SK-N-SH (cell line): ENCODE results near the gene PAPSS2. TPM values are rescaled to one million over a fixed set of nuclear protein-coding genes. Genes with fewer than 3 reads are reported as not detected.

Source experiments
- CHD2 ChIP-seq: fragments of 150-350 bp; IDR thresholded peaks from 2 replicates; pipeline ENCODE4 v1.6.1; 2018; ENCODE audit warnings: low read length; ENCODE audit not compliant: partially characterized antibody
- ELF1 ChIP-seq: IDR thresholded peaks from 2 replicates; pipeline ENCODE4 v1.4.0; 2012
- EP300 ChIP-seq, 2 experiments: IDR thresholded peaks; 2 replicates each; pipeline versions ENCODE4 v1.4.0 to v1.6.1; 2012; ENCODE audit warnings: borderline replicate concordance in 1 of 2, low read depth in 1 of 2, low read length in 1 of 2
- EZH2phosphoT487 ChIP-seq: fragments of 200-600 bp; sonication (generic); IDR thresholded peaks from 2 replicates; pipeline ENCODE4 v1.6.1; 2017; ENCODE audit warnings: low read depth, mixed run types, mild to moderate bottlenecking, antibody characterized with exemption, moderate library complexity, borderline replicate concordance
- FOXJ3 ChIP-seq: sonication (generic); formaldehyde crosslinking; IDR thresholded peaks from 2 replicates; pipeline ENCODE4 v1.5.1; 2020; ENCODE audit warnings: mild to moderate bottlenecking, missing genetic modification reagents
- FOXM1 ChIP-seq: IDR thresholded peaks from 2 replicates; pipeline ENCODE4 v1.4.0; 2012; ENCODE audit warnings: low read depth, mild to moderate bottlenecking
- GABPA ChIP-seq: IDR thresholded peaks from 2 replicates; pipeline ENCODE4 v1.4.0; 2012; ENCODE audit warnings: low read depth, mild to moderate bottlenecking
- MEF2A ChIP-seq: IDR thresholded peaks from 2 replicates; pipeline ENCODE4 v1.4.0; 2012; ENCODE audit warnings: low read depth, borderline replicate concordance
- MXI1 ChIP-seq: IDR thresholded peaks from 2 replicates; pipeline ENCODE4 v1.6.1; 2012; ENCODE audit warnings: mild to moderate bottlenecking, low read depth, low read length, improper control_type of control experiment
- NFIC ChIP-seq: IDR thresholded peaks from 2 replicates; pipeline ENCODE4 v1.4.0; 2012; ENCODE audit warnings: borderline replicate concordance
- NRF1 ChIP-seq: IDR thresholded peaks from 2 replicates; pipeline ENCODE4 v1.6.1; 2012; ENCODE audit warnings: low read depth, mild to moderate bottlenecking, low read length
- RAD21 ChIP-seq: IDR thresholded peaks from 2 replicates; pipeline ENCODE4 v1.6.1; 2012; ENCODE audit warnings: mild to moderate bottlenecking, low read length
- RFX5 ChIP-seq: IDR thresholded peaks from 2 replicates; pipeline ENCODE4 v1.6.1; 2012; ENCODE audit warnings: mild to moderate bottlenecking, improper control_type of control experiment, low read length
- RXRA ChIP-seq: IDR thresholded peaks from 2 replicates; pipeline ENCODE4 v1.4.0; 2012; ENCODE audit warnings: low read depth, mild to moderate bottlenecking, borderline replicate concordance
- SIN3A ChIP-seq: IDR thresholded peaks from 2 replicates; pipeline ENCODE4 v1.6.1; 2012; ENCODE audit warnings: low read depth, mild to moderate bottlenecking, low read length, moderate library complexity, borderline replicate concordance
- SMC3 ChIP-seq: IDR thresholded peaks from 2 replicates; pipeline ENCODE4 v1.6.1; 2012; ENCODE audit warnings: low read depth, low read length, improper control_type of control experiment
- TCF12 ChIP-seq: IDR thresholded peaks from 2 replicates; pipeline ENCODE4 v1.4.0; 2012
- TEAD4 ChIP-seq: IDR thresholded peaks from 2 replicates; pipeline ENCODE4 v1.4.0; 2012; ENCODE audit warnings: mild to moderate bottlenecking, borderline replicate concordance; ENCODE audit not compliant: insufficient read depth
- polyA plus RNA-seq, 3 experiments: library from polyadenylated mRNA; depleted of rRNA; stranded (reverse); fragments of >200 nt; gene quantifications; 2 replicates each; pipeline ENCODE4 v1.2.3, GENCODE V29; 2012
- TF ChIP-seq, protein P1 (sequence below): IDR thresholded peaks from 2 replicates; pipeline ENCODE4 v1.6.1; 2012; ENCODE audit warnings: mild to moderate bottlenecking, low read depth, low read length, moderate library complexity
- TF ChIP-seq, protein P2 (sequence below): IDR thresholded peaks from 2 replicates; pipeline ENCODE4 v1.4.0; 2012; ENCODE audit warnings: low read depth
- TF ChIP-seq, protein P3 (sequence below): fragments of 200-600 bp; sonication (generic); IDR thresholded peaks from 2 replicates; pipeline ENCODE4 v1.6.1; 2017; ENCODE audit warnings: antibody characterized with exemption, mild to moderate bottlenecking, moderate library complexity
- TF ChIP-seq, protein P4 (sequence below): IDR thresholded peaks from 2 replicates; pipeline ENCODE4; 2012
- TF ChIP-seq, protein P5 (sequence below): fragments of 150-350 bp; IDR thresholded peaks from 2 replicates; pipeline ENCODE4 v1.6.1; 2016; ENCODE audit warnings: mild to moderate bottlenecking, low read depth, low read length
- TF ChIP-seq, protein P6 (sequence below): IDR thresholded peaks from 2 replicates; pipeline ENCODE4 v1.4.0; 2012; ENCODE audit warnings: low read depth, borderline replicate concordance

The PAPSS2 gene
- polyA plus RNA-seq, 1 of the 3 experiments (the other 2 are of a cell fraction), result 50.0 TPM

GRCh38 chr10:87705339-87705738 lies 45.7 kb downstream of the PAPSS2 start (continued):
- TF ChIP-seq, protein P1, sequence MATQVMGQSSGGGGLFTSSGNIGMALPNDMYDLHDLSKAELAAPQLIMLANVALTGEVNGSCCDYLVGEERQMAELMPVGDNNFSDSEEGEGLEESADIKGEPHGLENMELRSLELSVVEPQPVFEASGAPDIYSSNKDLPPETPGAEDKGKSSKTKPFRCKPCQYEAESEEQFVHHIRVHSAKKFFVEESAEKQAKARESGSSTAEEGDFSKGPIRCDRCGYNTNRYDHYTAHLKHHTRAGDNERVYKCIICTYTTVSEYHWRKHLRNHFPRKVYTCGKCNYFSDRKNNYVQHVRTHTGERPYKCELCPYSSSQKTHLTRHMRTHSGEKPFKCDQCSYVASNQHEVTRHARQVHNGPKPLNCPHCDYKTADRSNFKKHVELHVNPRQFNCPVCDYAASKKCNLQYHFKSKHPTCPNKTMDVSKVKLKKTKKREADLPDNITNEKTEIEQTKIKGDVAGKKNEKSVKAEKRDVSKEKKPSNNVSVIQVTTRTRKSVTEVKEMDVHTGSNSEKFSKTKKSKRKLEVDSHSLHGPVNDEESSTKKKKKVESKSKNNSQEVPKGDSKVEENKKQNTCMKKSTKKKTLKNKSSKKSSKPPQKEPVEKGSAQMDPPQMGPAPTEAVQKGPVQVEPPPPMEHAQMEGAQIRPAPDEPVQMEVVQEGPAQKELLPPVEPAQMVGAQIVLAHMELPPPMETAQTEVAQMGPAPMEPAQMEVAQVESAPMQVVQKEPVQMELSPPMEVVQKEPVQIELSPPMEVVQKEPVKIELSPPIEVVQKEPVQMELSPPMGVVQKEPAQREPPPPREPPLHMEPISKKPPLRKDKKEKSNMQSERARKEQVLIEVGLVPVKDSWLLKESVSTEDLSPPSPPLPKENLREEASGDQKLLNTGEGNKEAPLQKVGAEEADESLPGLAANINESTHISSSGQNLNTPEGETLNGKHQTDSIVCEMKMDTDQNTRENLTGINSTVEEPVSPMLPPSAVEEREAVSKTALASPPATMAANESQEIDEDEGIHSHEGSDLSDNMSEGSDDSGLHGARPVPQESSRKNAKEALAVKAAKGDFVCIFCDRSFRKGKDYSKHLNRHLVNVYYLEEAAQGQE, result no peak
- TF ChIP-seq, protein P2, sequence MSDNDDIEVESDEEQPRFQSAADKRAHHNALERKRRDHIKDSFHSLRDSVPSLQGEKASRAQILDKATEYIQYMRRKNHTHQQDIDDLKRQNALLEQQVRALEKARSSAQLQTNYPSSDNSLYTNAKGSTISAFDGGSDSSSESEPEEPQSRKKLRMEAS, result peak; percentile 87
- TF ChIP-seq RAD21 (no peak), MXI1 (no peak), SIN3A (0 out of 2 replicates have a peak, but pooled peaks have one; percentile 29), EZH2phosphoT487 (no peak), FOXJ3 (no peak), GABPA (0 out of 2 replicates have a peak, but pooled peaks have one; percentile 22), FOXM1 (peak; percentile 52; the same call in 1 of the 2 replicates), ELF1 (no peak), RFX5 (no peak), TEAD4 (peak; percentile 83), TCF12 (peak; percentile 90), CHD2 (no peak), NRF1 (no peak), SMC3 (no peak), EP300 (IDR thresholded peaks at IDR 0.05; ENCODE audit: borderline replicate concordance in 1 of 2, low read depth in 1 of 2, low read length in 1 of 2) (peak in 1 of 2 experiments; percentile 92; a peak in 2 of 4 replicates), RXRA (peak; percentile 87), MEF2A (peak; percentile 37; the same call in 1 of the 2 replicates), NFIC (peak; percentile 60; the same call in 1 of the 2 replicates)
- TF ChIP-seq, protein P3, sequence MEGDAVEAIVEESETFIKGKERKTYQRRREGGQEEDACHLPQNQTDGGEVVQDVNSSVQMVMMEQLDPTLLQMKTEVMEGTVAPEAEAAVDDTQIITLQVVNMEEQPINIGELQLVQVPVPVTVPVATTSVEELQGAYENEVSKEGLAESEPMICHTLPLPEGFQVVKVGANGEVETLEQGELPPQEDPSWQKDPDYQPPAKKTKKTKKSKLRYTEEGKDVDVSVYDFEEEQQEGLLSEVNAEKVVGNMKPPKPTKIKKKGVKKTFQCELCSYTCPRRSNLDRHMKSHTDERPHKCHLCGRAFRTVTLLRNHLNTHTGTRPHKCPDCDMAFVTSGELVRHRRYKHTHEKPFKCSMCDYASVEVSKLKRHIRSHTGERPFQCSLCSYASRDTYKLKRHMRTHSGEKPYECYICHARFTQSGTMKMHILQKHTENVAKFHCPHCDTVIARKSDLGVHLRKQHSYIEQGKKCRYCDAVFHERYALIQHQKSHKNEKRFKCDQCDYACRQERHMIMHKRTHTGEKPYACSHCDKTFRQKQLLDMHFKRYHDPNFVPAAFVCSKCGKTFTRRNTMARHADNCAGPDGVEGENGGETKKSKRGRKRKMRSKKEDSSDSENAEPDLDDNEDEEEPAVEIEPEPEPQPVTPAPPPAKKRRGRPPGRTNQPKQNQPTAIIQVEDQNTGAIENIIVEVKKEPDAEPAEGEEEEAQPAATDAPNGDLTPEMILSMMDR, result no peak
- TF ChIP-seq, protein P4, sequence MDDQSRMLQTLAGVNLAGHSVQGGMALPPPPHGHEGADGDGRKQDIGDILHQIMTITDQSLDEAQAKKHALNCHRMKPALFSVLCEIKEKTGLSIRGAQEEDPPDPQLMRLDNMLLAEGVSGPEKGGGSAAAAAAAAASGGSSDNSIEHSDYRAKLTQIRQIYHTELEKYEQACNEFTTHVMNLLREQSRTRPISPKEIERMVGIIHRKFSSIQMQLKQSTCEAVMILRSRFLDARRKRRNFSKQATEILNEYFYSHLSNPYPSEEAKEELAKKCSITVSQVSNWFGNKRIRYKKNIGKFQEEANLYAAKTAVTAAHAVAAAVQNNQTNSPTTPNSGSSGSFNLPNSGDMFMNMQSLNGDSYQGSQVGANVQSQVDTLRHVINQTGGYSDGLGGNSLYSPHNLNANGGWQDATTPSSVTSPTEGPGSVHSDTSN, result peak; percentile 91
- TF ChIP-seq, protein P5, sequence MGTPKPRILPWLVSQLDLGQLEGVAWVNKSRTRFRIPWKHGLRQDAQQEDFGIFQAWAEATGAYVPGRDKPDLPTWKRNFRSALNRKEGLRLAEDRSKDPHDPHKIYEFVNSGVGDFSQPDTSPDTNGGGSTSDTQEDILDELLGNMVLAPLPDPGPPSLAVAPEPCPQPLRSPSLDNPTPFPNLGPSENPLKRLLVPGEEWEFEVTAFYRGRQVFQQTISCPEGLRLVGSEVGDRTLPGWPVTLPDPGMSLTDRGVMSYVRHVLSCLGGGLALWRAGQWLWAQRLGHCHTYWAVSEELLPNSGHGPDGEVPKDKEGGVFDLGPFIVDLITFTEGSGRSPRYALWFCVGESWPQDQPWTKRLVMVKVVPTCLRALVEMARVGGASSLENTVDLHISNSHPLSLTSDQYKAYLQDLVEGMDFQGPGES, result no peak
- TF ChIP-seq, protein P6, sequence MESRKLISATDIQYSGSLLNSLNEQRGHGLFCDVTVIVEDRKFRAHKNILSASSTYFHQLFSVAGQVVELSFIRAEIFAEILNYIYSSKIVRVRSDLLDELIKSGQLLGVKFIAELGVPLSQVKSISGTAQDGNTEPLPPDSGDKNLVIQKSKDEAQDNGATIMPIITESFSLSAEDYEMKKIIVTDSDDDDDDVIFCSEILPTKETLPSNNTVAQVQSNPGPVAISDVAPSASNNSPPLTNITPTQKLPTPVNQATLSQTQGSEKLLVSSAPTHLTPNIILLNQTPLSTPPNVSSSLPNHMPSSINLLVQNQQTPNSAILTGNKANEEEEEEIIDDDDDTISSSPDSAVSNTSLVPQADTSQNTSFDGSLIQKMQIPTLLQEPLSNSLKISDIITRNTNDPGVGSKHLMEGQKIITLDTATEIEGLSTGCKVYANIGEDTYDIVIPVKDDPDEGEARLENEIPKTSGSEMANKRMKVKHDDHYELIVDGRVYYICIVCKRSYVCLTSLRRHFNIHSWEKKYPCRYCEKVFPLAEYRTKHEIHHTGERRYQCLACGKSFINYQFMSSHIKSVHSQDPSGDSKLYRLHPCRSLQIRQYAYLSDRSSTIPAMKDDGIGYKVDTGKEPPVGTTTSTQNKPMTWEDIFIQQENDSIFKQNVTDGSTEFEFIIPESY, result no peak
